HL-60 (cell line): Measurements from ENCODE around the gene AP4M1.

Source experiments
- CTCF ChIP-seq: IDR thresholded peaks from one replicate; pipeline ENCODE4 v1.5.1; 2011; ENCODE audit warnings: low read length, control low read depth, inconsistent platforms; ENCODE audit not compliant: insufficient read depth
- GABPA ChIP-seq: IDR thresholded peaks from 2 replicates; pipeline ENCODE4 v1.6.1; 2012; ENCODE audit warnings: low read depth

GRCh38 chr7:100075418-100075817, 26.0 kb upstream of the AP4M1 start:
- TF ChIP-seq CTCF (no peak), GABPA (no peak)
